Femur (tissue), 1 donor: ENCODE data around the gene C1QL1.

ENCODE experiments used
- DNase-seq: peaks from one replicate; pipeline ENCODE4 v3.0.0-alpha.2; 2017

C1QL1 gene

GRCh38 chr17:44968225-44969143, at the start of gene C1QL1:
Gene C1QL1 (minus strand): TSS chr17:44968303. CDS start chr17:44968048, 255 bp downstream.
- DNase-seq = peak; percentile 96

DNA sequence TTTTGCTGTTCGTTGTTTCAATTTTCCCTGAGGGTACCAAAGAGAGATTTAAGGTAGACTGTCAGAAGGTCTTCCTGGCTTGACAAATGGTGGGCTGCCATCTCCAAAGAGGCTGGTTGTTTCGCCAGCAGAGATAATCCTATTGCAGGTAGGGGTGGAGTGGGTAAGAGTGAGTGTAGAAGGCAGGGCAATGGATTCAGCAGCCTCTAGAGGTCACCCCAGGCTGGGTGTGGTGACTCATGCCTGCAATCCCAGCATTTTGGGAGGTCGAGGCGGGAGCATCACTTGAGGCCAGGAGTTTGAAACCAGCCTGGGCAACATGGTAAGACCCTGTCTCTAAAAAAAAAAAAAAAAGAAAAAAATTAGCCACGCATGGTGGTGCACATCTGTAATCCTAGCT, 48.7 kb upstream of the C1QL1 start:
- no peak for DNase-seq

DNA sequence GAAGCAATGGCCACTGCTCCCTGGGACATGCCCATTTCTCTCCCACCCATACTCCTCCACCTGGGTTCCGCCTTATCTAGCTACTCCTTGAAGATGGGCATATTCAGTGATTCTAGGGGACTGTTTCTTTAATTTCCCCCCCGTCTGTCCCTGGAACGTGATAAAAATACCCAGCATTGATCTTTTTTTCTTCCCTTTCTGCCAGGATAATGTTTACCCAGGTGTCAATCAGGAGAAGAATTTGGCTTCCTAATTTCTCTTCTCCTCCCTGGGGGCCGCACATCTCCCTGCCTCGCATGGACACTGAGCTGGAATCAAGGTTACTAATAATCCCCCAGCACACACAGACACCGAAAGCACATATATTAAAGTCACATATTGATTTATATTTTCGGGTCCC, 48.1 kb upstream of the C1QL1 start:
- no peak for DNase-seq

- peak; percentile 72 for DNase-seq
These were observed 45.2 kb upstream of the C1QL1 start for GRCh38 chr17:45013021-45013997.

- DNase-seq = no peak
These were observed 43.7 kb upstream of the C1QL1 start for GRCh38 chr17:45011767-45012166.

- DNase-seq = no peak
These were observed 41.8 kb upstream of the C1QL1 start for GRCh38 chr17:45009676-45010467.

GRCh38 chr17:45008216-45008615, 40.1 kb upstream of the C1QL1 start:
- no peak for DNase-seq

GRCh38 chr17:45006927-45007461, 38.9 kb upstream of the C1QL1 start:
- DNase-seq = no peak

GRCh38 chr17:45005700-45006099, 37.6 kb upstream of the C1QL1 start:
- DNase-seq = no peak

DNA sequence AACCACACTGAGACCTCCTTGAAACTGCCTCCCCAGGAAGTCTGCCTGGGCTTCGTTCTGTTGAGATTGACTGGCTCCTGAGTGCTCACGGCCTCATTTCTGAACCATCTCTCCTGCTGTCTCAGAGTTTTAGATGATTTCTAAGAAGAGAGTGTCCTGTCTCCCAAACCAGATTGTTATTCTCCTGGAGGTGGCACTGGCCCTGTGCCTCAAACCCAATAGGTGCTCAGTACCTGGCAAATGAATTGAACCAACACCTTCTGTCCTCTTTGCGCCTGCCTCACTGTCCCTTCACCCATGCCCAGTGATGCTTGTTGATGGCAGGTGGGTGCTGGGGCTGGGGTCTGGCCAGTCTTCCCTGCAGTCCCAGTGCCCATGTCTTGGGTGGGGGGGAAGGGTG, 36.3 kb upstream of the C1QL1 start:
- DNase-seq = no peak

DNA sequence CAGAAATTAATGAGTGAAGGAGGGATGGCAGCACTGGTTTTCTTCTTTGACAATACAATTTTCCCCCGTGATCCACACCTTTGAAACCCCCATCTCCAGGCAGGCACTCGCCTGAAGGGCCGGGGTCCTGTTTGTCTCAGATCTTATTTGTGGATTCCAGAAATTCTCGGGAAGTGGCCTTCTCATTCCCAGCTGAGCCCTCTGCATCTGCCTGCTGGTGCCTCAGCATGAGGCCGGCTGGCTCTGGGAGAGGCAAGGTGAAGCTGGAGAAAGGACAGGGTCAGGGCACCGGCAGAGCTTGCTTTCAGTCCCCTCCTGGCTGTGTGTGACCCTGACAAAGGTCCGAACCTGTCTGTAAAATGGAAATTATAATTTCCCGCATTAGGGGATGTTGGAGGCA, 35.8 kb upstream of the C1QL1 start:
- DNase-seq = no peak

- no peak for DNase-seq
These were observed 33.2 kb upstream of the C1QL1 start for GRCh38 chr17:45001310-45001709.

DNA sequence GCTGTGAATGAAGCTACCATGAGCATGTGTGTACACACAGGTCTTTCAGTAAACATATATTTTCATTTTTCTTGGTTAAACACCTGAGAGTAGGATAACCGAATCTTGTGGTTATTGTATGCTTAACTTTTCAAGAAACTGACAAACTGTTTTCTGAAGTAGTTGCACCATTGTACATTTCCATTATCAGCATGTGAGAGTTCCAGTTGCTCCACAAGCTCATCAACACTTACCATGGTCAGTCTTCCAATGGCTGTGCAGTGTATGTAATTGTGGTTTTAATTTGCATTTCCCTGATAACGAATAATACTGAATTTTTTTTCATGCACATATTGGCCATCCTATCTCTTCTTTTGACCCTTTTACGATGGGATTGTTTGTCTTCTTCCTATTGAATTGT, 31.3 kb upstream of the C1QL1 start:
- DNase-seq = no peak

GRCh38 chr17:44998646-44999045, 30.5 kb upstream of the C1QL1 start:
- no peak for DNase-seq

- no peak for DNase-seq
These were observed 29.8 kb upstream of the C1QL1 start for GRCh38 chr17:44997733-44998520.

- DNase-seq = no peak
These were observed 28.2 kb upstream of the C1QL1 start for GRCh38 chr17:44996304-44996703.

- no peak for DNase-seq
These were observed 27.4 kb upstream of the C1QL1 start for GRCh38 chr17:44995436-44996001.

DNA sequence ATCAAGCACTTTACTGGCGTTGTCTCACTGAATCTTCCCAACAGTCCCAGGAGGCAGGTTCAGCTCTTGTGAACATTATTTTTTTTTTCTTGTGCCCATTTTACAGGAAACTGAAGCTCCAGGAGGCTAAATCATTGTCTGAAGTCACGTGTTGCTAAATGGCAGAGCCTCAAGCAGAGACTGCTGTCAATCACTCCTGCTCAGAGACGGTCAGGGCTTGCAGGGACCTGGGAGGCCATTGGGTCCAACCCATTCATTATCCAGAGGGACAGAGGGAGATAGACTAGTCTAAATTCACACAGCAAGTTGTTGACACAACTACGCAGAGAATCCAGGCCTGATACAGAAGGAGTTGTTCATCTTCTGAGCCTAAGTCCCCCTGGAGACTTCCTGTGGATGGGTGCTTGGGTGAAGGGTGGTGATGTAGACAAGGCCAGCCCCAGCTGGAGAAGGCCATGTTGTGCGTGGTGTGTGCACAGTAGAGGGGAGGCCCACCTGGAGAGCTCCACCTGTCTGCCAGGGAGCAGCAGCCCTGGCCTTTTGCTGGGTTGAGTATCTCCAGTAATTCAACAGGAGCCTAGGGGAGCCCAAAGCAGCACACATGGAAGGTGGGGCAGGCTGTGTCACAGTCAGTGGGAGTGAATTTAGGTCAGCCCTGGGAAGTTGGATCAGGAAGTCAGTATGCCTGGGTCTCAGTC, 24.3 kb upstream of the C1QL1 start:
- no peak for DNase-seq

DNA sequence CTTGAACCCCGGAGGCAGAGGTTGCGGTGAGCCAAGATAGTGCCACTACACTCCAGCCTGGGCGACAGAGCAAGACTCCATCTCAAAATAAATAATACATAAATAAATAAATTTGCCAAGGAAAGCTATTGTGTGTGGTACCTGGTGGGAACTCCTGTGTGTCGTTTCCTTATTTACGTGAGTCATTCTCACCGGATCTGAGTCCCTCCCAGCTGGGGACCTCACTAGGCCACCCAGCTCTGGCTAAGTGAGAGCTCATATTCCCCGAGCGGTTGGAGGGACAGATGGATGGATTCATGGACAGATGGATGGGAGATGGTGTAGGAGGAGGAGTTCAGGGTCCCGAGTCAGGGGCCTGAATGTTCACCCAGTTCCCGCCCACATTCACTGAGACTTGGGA, 22.9 kb upstream of the C1QL1 start:
- DNase-seq = no peak

DNA sequence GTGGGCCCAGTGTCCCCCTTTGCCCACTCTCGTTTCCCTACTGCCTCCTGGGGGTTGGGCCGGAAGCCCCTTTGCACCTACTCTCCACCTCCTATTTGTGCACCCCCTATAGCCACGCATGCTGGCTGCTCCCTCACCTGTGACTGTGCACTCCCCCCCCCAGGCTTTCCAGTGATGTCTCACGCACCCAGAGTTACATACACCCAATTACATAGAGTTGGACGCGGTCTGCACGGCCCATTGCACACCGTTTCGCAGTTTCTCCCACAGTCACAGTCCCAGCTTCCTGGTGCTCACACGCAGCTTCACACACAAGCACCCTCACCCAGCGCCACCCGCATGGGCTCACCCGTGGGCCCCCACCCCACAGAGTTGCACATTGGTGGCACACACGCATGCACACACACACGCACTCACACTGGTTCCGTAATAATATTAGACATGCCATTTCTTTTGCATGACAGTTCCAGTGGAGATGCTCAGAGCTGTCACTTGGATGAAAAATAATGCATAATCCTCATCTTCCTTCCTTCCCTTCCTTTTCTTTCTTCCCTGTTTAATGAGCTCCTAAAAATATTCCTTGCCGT, 21.5 kb upstream of the C1QL1 start:
- DNase-seq = no peak
